ENCODE measurements around the gene ZNF804B.

Gene ZNF804B

DNA sequence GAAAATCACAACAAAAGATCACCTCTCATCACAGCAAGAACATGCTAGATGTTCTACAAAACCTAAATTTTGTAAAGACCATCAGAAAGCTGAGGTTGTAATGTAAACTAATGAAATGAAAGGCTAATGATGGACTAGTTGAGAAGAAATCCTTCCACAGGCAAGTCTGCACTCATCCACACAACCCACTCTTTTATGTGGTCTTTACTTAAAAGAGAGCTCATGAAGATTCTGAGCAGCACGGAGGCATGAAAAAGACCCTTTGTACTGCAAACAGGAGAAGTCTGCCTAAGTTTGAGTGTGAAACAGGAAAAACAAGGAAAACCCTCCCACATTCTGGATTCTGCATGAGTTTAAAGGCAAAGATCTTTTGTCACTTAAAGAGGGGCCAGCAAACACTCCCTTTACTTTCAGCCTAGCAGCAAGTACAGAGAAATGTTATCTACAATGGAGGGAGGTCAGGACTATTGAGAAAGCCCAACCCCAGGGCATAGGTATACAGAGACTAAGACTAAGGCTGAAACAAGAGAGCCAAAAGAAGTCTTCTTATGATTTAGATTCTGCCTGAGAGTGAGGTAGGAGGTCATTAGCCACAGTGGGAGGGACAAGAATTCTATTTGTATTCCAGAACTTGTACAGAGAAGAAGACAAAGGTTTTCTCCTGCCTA, 557.2 kb downstream of the ZNF804B start:
- DNase-seq, result no peak

DNA sequence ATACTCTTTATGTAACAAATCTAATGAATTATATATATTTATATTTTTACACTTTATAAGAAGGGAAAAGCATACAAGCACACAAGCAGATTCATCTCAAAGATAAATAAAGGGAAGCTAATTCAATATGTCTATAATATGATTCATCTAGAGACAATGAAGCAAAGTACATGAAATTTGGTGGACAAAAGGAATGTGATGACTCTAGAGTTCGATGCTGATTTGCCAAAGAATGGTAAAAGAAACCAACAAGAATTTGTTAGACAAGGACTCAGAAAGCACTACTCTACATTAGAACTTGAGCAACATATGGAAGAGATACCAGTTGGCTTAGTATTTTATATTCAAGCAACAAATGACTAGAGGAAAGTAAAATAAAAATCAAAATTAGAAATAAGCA, 572.5 kb downstream of the ZNF804B start:
- DNase-seq, result no peak

DNA sequence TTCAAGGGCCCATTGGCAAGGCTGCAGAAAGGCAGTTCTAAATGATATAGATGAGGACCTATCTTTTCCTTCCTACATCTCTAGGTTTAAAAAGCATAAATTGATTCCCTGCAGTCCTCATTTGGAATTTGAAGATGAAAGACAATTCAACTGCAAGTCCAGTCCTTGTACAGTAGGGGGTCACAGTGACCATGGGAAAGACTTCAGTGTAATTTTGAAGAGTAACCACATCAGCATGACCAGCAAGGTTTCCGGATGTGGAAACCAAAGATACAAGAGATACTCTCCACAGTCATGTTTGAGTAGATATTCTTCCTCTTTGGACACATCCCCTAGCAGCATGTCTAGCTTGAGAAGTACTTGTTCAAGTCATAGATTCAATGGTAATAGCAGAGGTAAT, 575.3 kb downstream of the ZNF804B start:
- no peak for DNase-seq

DNA sequence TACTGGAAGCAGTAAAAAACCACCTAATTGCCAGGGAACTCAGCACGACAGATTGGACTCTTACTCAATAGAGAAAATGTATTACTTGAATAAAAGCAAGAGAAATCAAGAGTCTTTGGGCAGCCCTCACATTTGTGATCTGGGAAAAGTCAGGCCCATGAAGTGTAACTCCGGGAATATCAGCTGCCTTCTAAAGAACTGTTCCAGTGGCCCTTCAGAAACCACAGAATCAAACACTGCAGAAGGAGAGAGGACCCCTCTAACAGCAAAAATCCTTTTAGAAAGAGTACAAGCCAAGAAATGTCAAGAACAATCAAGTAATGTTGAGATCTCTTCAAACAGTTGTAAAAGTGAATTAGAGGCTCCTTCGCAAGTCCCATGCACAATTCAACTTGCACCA, 576.0 kb downstream of the ZNF804B start:
- no peak for DNase-seq

DNA sequence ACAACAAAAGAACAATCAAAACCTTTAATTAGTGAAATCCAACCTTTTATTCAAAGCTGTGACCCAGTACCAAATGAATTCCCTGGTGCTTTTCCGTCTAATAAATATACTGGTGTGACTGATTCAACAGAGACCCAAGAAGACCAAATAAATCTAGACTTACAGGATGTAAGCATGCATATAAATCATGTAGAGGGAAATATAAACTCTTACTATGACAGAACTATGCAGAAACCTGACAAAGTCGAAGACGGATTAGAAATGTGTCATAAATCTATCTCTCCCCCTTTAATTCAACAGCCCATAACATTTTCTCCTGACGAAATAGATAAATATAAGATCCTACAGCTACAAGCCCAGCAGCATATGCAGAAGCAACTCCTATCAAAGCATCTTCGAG, 576.6 kb downstream of the ZNF804B start:
- no peak for DNase-seq

DNA sequence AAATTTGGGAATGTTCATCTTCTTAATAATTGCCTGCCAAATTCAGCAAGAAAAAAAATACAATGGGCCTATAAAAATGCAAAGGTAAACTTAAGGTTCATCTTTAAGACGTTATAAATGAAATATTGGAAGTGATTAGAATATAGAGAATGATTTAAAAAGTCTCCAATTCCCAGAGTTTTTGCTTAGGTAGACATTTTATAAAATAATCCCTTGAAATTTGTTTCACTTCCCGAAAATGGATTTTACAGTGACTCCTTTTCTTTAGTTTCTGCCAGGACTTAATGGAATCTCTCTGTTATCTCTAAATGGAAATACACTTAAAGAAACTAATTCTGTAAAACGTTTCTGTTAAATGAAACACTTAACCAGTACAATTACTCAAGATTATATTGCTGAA, 580.2 kb downstream of the ZNF804B start:
- no peak for DNase-seq

DNA sequence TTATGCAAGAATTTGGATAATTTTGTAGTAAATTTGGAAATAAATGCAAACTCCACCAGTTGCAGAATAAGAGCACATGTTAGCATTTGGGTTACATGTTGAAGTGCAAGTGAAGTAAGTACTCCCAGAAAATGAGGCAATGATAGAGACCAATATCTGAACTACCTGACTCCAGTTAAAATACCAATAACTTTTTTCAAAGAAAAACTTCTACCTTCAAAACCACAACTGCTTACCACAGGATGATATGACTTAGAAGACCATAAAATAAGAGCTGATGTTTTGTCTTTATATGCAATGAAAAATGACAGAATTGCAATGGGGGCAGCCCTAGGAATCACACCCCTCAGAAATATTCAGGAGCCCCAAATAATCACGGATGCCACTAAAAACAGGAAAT, 597.6 kb downstream of the ZNF804B start:
- DNase-seq, result no peak

DNA sequence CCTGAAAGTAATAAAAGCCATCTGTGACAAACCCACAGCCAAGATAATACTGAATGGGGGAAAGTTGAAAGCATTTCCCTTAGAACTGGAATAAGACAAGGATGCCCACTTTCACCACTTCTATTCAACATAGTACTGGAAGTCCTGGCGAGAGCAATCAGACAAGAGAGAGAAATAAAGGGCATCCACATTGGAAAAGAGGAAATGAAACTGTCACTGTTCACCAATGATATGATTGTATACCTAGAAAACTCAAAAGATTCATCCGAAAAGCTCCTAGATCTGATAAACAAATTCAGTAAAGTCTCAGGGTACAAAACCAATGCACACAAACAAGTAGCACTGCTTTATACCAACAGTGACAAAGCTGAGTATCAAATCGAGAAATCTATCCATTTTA, 617.7 kb downstream of the ZNF804B start:
- DNase-seq, result no peak

DNA sequence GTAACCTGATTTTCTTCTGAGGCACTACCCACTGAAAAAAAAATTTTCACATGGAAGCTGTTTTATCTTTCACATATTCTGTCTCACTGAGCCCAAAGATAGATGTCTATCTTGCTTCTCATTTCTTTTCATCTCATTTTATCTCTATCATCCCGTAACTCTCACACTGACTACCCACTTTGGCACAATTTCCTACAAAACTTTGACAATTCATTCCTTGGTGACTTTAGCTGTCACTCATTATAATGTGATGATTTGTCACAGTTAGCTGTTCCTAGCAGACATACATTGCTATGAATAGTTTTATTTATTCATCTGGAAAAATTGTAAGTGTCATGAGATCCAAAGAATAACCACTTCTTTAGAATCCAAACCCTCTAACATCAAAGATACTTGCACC, 625.9 kb downstream of the ZNF804B start:
- no peak for DNase-seq
